IMR-90 (cell line): ENCODE results near the gene SETX. TPM values are rescaled to one million over a fixed set of nuclear protein-coding genes. Genes with fewer than 3 reads are reported as not detected.

Experiments used
- ATAC-seq: fragments of 200-7000 bp; cut with Tn5 transposase; 2 replicates; pipeline ENCODE4 v1.9.1; 2020; ENCODE audit warnings: low read depth, mild to moderate bottlenecking, moderate library complexity
- BruUV-seq: library from RNA; stranded (reverse); fragments of 400-500 nt; replicated peaks from 2 replicates; lab custom pipeline; 2021; lab: Mats Ljungman, UMichigan
- CTCF ChIA-PET: fragments of 300-600 bp; formaldehyde crosslinking; extraction: SDS; loops from one replicate; lab custom pipeline; 2021; ENCODE audit warnings: antibody characterized with exemption; lab: Yijun Ruan, JAX
- POLR2A ChIA-PET: fragments of 300-600 bp; sonication (Branson Sonifier 250); formaldehyde crosslinking; loops from one replicate; lab custom pipeline; 2022; ENCODE audit warnings: antibody characterized with exemption; ENCODE audit not compliant: unreplicated experiment; lab: Charles Lee
- DNase-seq: peaks from one replicate; pipeline ENCODE4 v3.0.0; 2013
- H2AFZ ChIP-seq: replicated peaks from 2 replicates; pipeline ENCODE3; 2013; ENCODE audit warnings: low read length, mild to moderate bottlenecking; ENCODE audit not compliant: poor library complexity
- H2AK5ac ChIP-seq: 2 replicates; pipeline ENCODE4 v1.6.1; 2013; ENCODE audit warnings: low read depth, low read length, inconsistent platforms
- H2AK9ac ChIP-seq: replicated peaks from 2 replicates; pipeline ENCODE3; 2013; ENCODE audit warnings: mild to moderate bottlenecking, low read depth, low read length, moderate library complexity; ENCODE audit not compliant: poor library complexity
- H2BK120ac ChIP-seq: 2 replicates; pipeline ENCODE4 v1.6.1; 2013; ENCODE audit warnings: low read depth, low read length, inconsistent platforms
- H2BK15ac ChIP-seq: 3 replicates; pipeline ENCODE4 v1.6.1; 2013; ENCODE audit warnings: low read depth, low read length, inconsistent platforms
- H2BK20ac ChIP-seq: 2 replicates; pipeline ENCODE4 v1.6.1; 2013; ENCODE audit warnings: low read depth, mild to moderate bottlenecking, inconsistent platforms, low read length, moderate library complexity
- H2BK5ac ChIP-seq: 2 replicates; pipeline ENCODE4 v1.6.1; 2013; ENCODE audit warnings: mild to moderate bottlenecking, low read depth, low read length, inconsistent platforms; ENCODE audit not compliant: poor library complexity, severe bottlenecking
- H3K14ac ChIP-seq: replicated peaks from 2 replicates; pipeline ENCODE4 v1.6.1; 2013; ENCODE audit warnings: low read depth, low read length, inconsistent platforms
- H3K18ac ChIP-seq: 2 replicates; pipeline ENCODE4 v1.6.1; 2013; ENCODE audit warnings: low read depth, low read length, control low read depth
- H3K23ac ChIP-seq: 2 replicates; pipeline ENCODE4 v1.6.1; 2013; ENCODE audit warnings: low read depth, low read length, inconsistent platforms
- H3K27ac ChIP-seq: 2 replicates; pipeline ENCODE4 v1.5.1; 2013; ENCODE audit warnings: mild to moderate bottlenecking, control low read depth, low read length; ENCODE audit not compliant: insufficient read depth
- H3K27me3 ChIP-seq: 2 replicates; pipeline ENCODE4 v1.6.1; 2013; ENCODE audit warnings: low read length; ENCODE audit not compliant: control insufficient read depth, insufficient read depth
- H3K36me3 ChIP-seq: 2 replicates; pipeline ENCODE4 v1.6.1; 2013; ENCODE audit warnings: low read length, mixed read lengths; ENCODE audit not compliant: control insufficient read depth, insufficient read depth
- H3K4ac ChIP-seq: 2 replicates; pipeline ENCODE4 v1.6.1; 2013; ENCODE audit warnings: low read depth, low read length, inconsistent platforms
- H3K4me1 ChIP-seq: 2 replicates; pipeline ENCODE4 v1.6.1; 2013; ENCODE audit warnings: low read length, mixed read lengths; ENCODE audit not compliant: control insufficient read depth, insufficient read depth
- H3K4me2 ChIP-seq: 2 replicates; pipeline ENCODE4 v1.6.1; 2013; ENCODE audit warnings: low read depth, mild to moderate bottlenecking, control low read depth, low read length, moderate library complexity
- H3K4me3 ChIP-seq: 2 replicates; pipeline ENCODE4 v1.5.1; 2013; ENCODE audit warnings: low read depth, mild to moderate bottlenecking, control low read depth, low read length, moderate library complexity; ENCODE audit not compliant: insufficient read depth
- H3K56ac ChIP-seq: 2 replicates; pipeline ENCODE4 v1.6.1; 2013; ENCODE audit warnings: low read length, inconsistent platforms; ENCODE audit not compliant: insufficient read depth; ENCODE audit errors: extremely low read depth
- H3K79me1 ChIP-seq, 2 experiments: 2 replicates each; pipeline ENCODE4 v1.6.1; 2013; ENCODE audit warnings: low read length in 2 of 2, inconsistent platforms in 1 of 2, low read depth in 1 of 2
- H3K9ac ChIP-seq: 2 replicates; pipeline ENCODE4 v1.6.1; 2013; ENCODE audit warnings: low read depth, low read length, control low read depth
- H3K9me1 ChIP-seq: 2 replicates; pipeline ENCODE4 v1.6.1; 2013; ENCODE audit warnings: low read length, inconsistent platforms; ENCODE audit not compliant: insufficient read depth
- H3K9me3 ChIP-seq: 2 replicates; pipeline ENCODE4 v1.6.1; 2013; ENCODE audit warnings: low read length; ENCODE audit not compliant: control insufficient read depth, insufficient read depth
- H4K20me1 ChIP-seq: 2 replicates; pipeline ENCODE4 v1.6.1; 2013; ENCODE audit warnings: low read length, inconsistent platforms; ENCODE audit not compliant: insufficient read depth
- H4K5ac ChIP-seq: 2 replicates; pipeline ENCODE4 v1.6.1; 2013; ENCODE audit warnings: mild to moderate bottlenecking, low read depth, low read length, control low read depth
- H4K8ac ChIP-seq, 2 experiments: 2 replicates each; pipeline ENCODE4 v1.6.1; 2013; ENCODE audit warnings: low read depth in 2 of 2, low read length in 2 of 2, control low read depth in 1 of 2, inconsistent platforms in 1 of 2
- H4K91ac ChIP-seq: 2 replicates; pipeline ENCODE4 v1.6.1; 2013; ENCODE audit warnings: low read depth, low read length, inconsistent platforms; ENCODE audit not compliant: insufficient read depth
- BHLHE40 ChIP-seq: fragments of 150-350 bp; IDR thresholded peaks from 2 replicates; pipeline ENCODE4 v1.6.1; 2016; ENCODE audit warnings: mild to moderate bottlenecking, low read depth, low read length
- CHD1 ChIP-seq: IDR thresholded peaks from 2 replicates; pipeline ENCODE4 v1.6.1; 2012; ENCODE audit warnings: low read depth, low read length, improper control_type of control experiment
- CTCF ChIP-seq: conservative IDR thresholded peaks from 2 replicates; pipeline ENCODE4 v1.5.1; 2012; ENCODE audit warnings: mild to moderate bottlenecking, low read depth, low read length, improper control_type of control experiment
- FOS ChIP-seq: fragments of 150-350 bp; IDR thresholded peaks from 2 replicates; pipeline ENCODE4 v1.6.1; 2016; ENCODE audit warnings: low read depth, low read length
- MAFK ChIP-seq: IDR thresholded peaks from 2 replicates; pipeline ENCODE4 v1.6.1; 2012; ENCODE audit warnings: low read depth, low read length, improper control_type of control experiment
- MAZ ChIP-seq: IDR thresholded peaks from 2 replicates; pipeline ENCODE4 v1.6.1; 2012; ENCODE audit warnings: low read depth, mild to moderate bottlenecking, low read length, improper control_type of control experiment, moderate library complexity, borderline replicate concordance
- NFE2L2 ChIP-seq: fragments of 150-350 bp; IDR thresholded peaks from 2 replicates; pipeline ENCODE4 v1.6.1; 2016; ENCODE audit warnings: low read depth, mild to moderate bottlenecking, low read length
- RAD21 ChIP-seq: IDR thresholded peaks from 2 replicates; pipeline ENCODE4 v1.6.1; 2012; ENCODE audit warnings: low read length, improper control_type of control experiment
- RCOR1 ChIP-seq: IDR thresholded peaks from 2 replicates; pipeline ENCODE4 v1.6.1; 2012; ENCODE audit warnings: mild to moderate bottlenecking, low read length, improper control_type of control experiment; ENCODE audit not compliant: insufficient replicate concordance
- RFX5 ChIP-seq: IDR thresholded peaks from 2 replicates; pipeline ENCODE4 v1.8.0; 2012; ENCODE audit warnings: low read depth, mild to moderate bottlenecking, low read length, moderate library complexity
- SMC3 ChIP-seq: fragments of 150-350 bp; IDR thresholded peaks from 2 replicates; pipeline ENCODE4 v1.6.1; 2016; ENCODE audit warnings: low read depth, mild to moderate bottlenecking, antibody characterized with exemption, low read length, moderate library complexity
- WGBS, 2 experiments: methylation state at CpG; one replicate each; pipeline versions ENCODE4 v1.1.5 to v1.1.7; 2013; ENCODE audit warnings: missing lambda C conversion rate in 2 of 2; ENCODE audit not compliant: insufficient read length in 1 of 2; ENCODE audit errors: extremely low coverage in 2 of 2; 5-methylcytosine and 5-hydroxymethylcytosine counted together
- dilution Hi-C: fragments of 300-500 bp; cut with HindIII; formaldehyde crosslinking; loops from one replicate; pipeline ENCODE4 v1.14.3; 2018; ENCODE audit warnings: low sequenced_read_pairs; ENCODE audit not compliant: unreplicated experiment
- in situ Hi-C: fragments of 300-500 bp; cut with MboI; formaldehyde crosslinking; loops from 3 replicates; pipeline ENCODE4 v1.14.3; 2019; ENCODE audit warnings: low sequenced_read_pairs, inconsistent platforms, mixed read lengths
- intact Hi-C: fragments of 100-400 bp; cut with micrococcal nuclease; formaldehyde crosslinking; loops from 2 replicates; pipeline ENCODE4 v1.10.0; 2022
- polyA plus RNA-seq, 3 experiments: library from polyadenylated mRNA; depleted of rRNA; stranded (reverse); fragments of >200 nt; gene quantifications; 2 replicates each; pipeline ENCODE4 v1.2.3, GENCODE V29; 2012; ENCODE audit warnings: low replicate concordance in 1 of 3
- total RNA-seq: library from RNA; depleted of rRNA; stranded (reverse); fragments of >200 nt; gene quantifications from 2 replicates; pipeline ENCODE4 v1.2.3, GENCODE V29; 2012
- TF ChIP-seq, protein P1 (sequence below): fragments of 150-350 bp; IDR thresholded peaks from 2 replicates; pipeline ENCODE4 v1.6.1; 2016; ENCODE audit warnings: low read depth, mild to moderate bottlenecking, low read length, moderate library complexity, borderline replicate concordance
- TF ChIP-seq, protein P2 (sequence below): fragments of 150-350 bp; IDR thresholded peaks from 2 replicates; pipeline ENCODE4 v1.6.1; 2017; ENCODE audit warnings: mild to moderate bottlenecking, antibody characterized with exemption, low read length, low read depth

Gene SETX
- total and polyA plus RNA-seq, 2 of the 4 experiments (the other 2 are of a cell fraction): 13.1 to 55.0 TPM

DNA sequence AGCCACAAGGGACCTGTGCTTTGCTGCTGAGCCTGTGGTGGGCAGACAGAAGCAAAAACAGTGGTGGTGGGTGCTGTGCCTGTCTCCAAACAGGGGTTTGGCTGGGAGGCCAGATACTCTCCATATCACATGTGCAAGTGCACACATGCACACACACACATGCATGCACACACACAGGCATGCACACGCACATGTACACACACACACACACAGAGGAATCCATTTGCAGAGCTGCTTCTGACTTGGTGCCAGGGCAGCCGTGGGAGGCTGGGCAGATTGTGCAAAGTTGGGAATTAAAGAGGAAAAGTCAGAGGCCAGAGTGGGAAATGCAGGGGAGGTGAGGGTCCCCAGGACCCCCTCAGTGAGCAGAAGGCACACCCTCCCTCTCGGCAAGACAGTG lies 121.6 kb downstream of the SETX start:
- H4K5ac ChIP-seq: no peak overlapping the region
- H2BK5ac ChIP-seq: no peak overlapping the region
- TF ChIP-seq CHD1: no peak
- TF ChIP-seq MAFK: no peak
- TF ChIP-seq RCOR1: no peak
- TF ChIP-seq MAZ: no peak
- TF ChIP-seq CTCF: no peak
- no peak for TF ChIP-seq RAD21
- TF ChIP-seq, protein P1, sequence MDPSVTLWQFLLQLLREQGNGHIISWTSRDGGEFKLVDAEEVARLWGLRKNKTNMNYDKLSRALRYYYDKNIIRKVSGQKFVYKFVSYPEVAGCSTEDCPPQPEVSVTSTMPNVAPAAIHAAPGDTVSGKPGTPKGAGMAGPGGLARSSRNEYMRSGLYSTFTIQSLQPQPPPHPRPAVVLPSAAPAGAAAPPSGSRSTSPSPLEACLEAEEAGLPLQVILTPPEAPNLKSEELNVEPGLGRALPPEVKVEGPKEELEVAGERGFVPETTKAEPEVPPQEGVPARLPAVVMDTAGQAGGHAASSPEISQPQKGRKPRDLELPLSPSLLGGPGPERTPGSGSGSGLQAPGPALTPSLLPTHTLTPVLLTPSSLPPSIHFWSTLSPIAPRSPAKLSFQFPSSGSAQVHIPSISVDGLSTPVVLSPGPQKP: no peak
- TF ChIP-seq RFX5: no peak
- TF ChIP-seq BHLHE40: no peak
- TF ChIP-seq FOS: no peak
- no peak for TF ChIP-seq SMC3
- no peak for TF ChIP-seq NFE2L2
- TF ChIP-seq, protein P2, sequence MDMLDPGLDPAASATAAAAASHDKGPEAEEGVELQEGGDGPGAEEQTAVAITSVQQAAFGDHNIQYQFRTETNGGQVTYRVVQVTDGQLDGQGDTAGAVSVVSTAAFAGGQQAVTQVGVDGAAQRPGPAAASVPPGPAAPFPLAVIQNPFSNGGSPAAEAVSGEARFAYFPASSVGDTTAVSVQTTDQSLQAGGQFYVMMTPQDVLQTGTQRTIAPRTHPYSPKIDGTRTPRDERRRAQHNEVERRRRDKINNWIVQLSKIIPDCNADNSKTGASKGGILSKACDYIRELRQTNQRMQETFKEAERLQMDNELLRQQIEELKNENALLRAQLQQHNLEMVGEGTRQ: no peak
- no peak overlapping the region for H2AK5ac ChIP-seq
- H3K9me1 ChIP-seq: no peaks in the 10 kb centered on the region
- intact Hi-C loops: no loop called here
- H3K36me3 ChIP-seq: no peaks in the 10 kb centered on the region
- ChIA-PET POLR2A (no interaction called here), CTCF (no interaction called here)
- no peak overlapping the region for H2AK9ac ChIP-seq
- H3K4me1 ChIP-seq: no peaks in the 10 kb centered on the region
- no peak overlapping the region for H3K23ac ChIP-seq
- in situ Hi-C loops: no loop called here
- peaks cover 59% of the 10 kb centered on the region for H3K27me3 ChIP-seq
- ATAC-seq: no peak
- DNase-seq: no peak
- H4K8ac ChIP-seq: no peak overlapping the region
- no peak overlapping the region for H3K18ac ChIP-seq
- H3K4ac ChIP-seq: no peak overlapping the region
- H3K9me3 ChIP-seq: no peaks in the 10 kb centered on the region
- H4K20me1 ChIP-seq: peaks cover 3% of the 10 kb centered on the region; the same call in 1 of the 2 replicates
- H3K4me3 ChIP-seq: no peak overlapping the region
- H3K14ac ChIP-seq: no peak overlapping the region
- no TSS peak for BruUV-seq
- H3K27ac ChIP-seq: no peak overlapping the region
- H2BK20ac ChIP-seq: no peak overlapping the region
- H2AFZ ChIP-seq: no peak overlapping the region
- no peak overlapping the region for H3K56ac ChIP-seq
- no peak overlapping the region for H4K91ac ChIP-seq
- no peak overlapping the region for H2BK120ac ChIP-seq
- WGBS, 2 experiments: no CpG with 5 or more reads among the region's 3 CpGs
- no peaks in the 10 kb centered on the region for H3K79me1 ChIP-seq
- H2BK15ac ChIP-seq: no peak overlapping the region
- H3K4me2 ChIP-seq: no peak overlapping the region
- no peak overlapping the region for H3K9ac ChIP-seq
- dilution Hi-C loops: no loop called here
